SK-N-SH treated with all-trans-retinoic acid at 6 μM for 48 hours (cell line): ENCODE measurements around the gene ZNF454.

Source experiments
- ARNTL ChIP-seq: fragments of 450-650 bp; formaldehyde crosslinking; IDR thresholded peaks from 2 replicates; pipeline ENCODE4 v1.5.0; 2020; ENCODE audit warnings: low read depth, mild to moderate bottlenecking, moderate library complexity, borderline replicate concordance
- RARB ChIP-seq: fragments of 250-450 bp; sonication (Bioruptor Pico); IDR thresholded peaks from 2 replicates; pipeline ENCODE4 v1.8.0; 2021; ENCODE audit warnings: mild to moderate bottlenecking, moderate library complexity
- ZFP30 ChIP-seq: fragments of 450-650 bp; formaldehyde crosslinking; IDR thresholded peaks from 2 replicates; pipeline ENCODE4 v1.5.0; 2022; ENCODE audit warnings: mild to moderate bottlenecking, moderate library complexity
- ZNF8 ChIP-seq: fragments of 450-650 bp; formaldehyde crosslinking; IDR thresholded peaks from 2 replicates; pipeline ENCODE4 v1.5.0; 2020; ENCODE audit warnings: mild to moderate bottlenecking, moderate library complexity

- TF ChIP-seq ZFP30 (CRISPR knock-in tag), result no peak
- no peak for TF ChIP-seq ZNF8 (CRISPR knock-in tag)
- TF ChIP-seq ARNTL (CRISPR knock-in tag), result no peak
- TF ChIP-seq RARB (CRISPR knock-in tag), result no peak
Measured at GRCh38 chr5:178993955-178994579, 53.1 kb downstream of the ZNF454 start.
